HepG2 (cell line): Measurements from ENCODE around the gene SETD1A. TPM values are rescaled to one million over a fixed set of nuclear protein-coding genes. Genes with fewer than 3 reads are reported as not detected.

Experiments
- AGO1 ChIP-seq: fragments of 200-400 bp; formaldehyde crosslinking; IDR thresholded peaks from 2 replicates; pipeline ENCODE4 v1.6.1; 2017; ENCODE audit warnings: mild to moderate bottlenecking, low read depth, low read length, moderate library complexity; ENCODE audit not compliant: poor library complexity, severe bottlenecking
- CCDC6 ChIP-seq: sonication (generic); formaldehyde crosslinking; IDR thresholded peaks from 2 replicates; pipeline ENCODE4 v1.8.1; 2022; ENCODE audit warnings: mild to moderate bottlenecking, missing genetic modification reagents, moderate library complexity
- FOXK1 ChIP-seq: sonication (generic); formaldehyde crosslinking; IDR thresholded peaks from 2 replicates; pipeline ENCODE4 v1.4.0; 2020; ENCODE audit warnings: low read depth, missing genetic modification reagents, borderline replicate concordance
- MBD4 ChIP-seq: IDR thresholded peaks from 2 replicates; pipeline ENCODE4 v1.6.1; 2012; ENCODE audit warnings: low read length, inconsistent platforms, borderline replicate concordance
- MTA3 ChIP-seq: sonication (generic); formaldehyde crosslinking; IDR thresholded peaks from 2 replicates; pipeline ENCODE4 v1.4.0; 2020; ENCODE audit warnings: missing genetic modification reagents
- NR2F1 ChIP-seq, 2 experiments: fragments of 450-650 bp in 1 of 2; formaldehyde crosslinking in 1 of 2; IDR thresholded peaks; 2 replicates each; pipeline versions ENCODE4 v1.5.0 to v1.6.1; 2016 to 2020; ENCODE audit warnings: mild to moderate bottlenecking in 1 of 2, missing compliant biosample characterization in 1 of 2, missing genetic modification reagents in 1 of 2, moderate library complexity in 1 of 2
- NR2F6 ChIP-seq, 2 experiments: IDR thresholded peaks; 2 replicates each; pipeline ENCODE4 v1.6.1; 2016; ENCODE audit warnings: antibody characterized with exemption in 1 of 2, mild to moderate bottlenecking in 1 of 2
- RAD51 ChIP-seq: fragments of 450-650 bp; IDR thresholded peaks from 2 replicates; pipeline ENCODE4 v1.6.1; 2016; ENCODE audit warnings: borderline replicate concordance
- SAP130 ChIP-seq: IDR thresholded peaks from 2 replicates; pipeline ENCODE4 v1.6.1; 2016; ENCODE audit warnings: low read depth
- SKI ChIP-seq: fragments of 450-650 bp; IDR thresholded peaks from one replicate; pipeline ENCODE4 v1.6.1; 2018; ENCODE audit warnings: mild to moderate bottlenecking; ENCODE audit not compliant: partially characterized antibody
- SRF ChIP-seq: IDR thresholded peaks from 2 replicates; pipeline ENCODE4 v1.6.1; 2011; ENCODE audit warnings: mild to moderate bottlenecking, low read depth, low read length, moderate library complexity
- TBX2 ChIP-seq: sonication (generic); formaldehyde crosslinking; IDR thresholded peaks from 2 replicates; pipeline ENCODE4 v1.5.0; 2020; ENCODE audit warnings: missing genetic modification reagents, mild to moderate bottlenecking, borderline replicate concordance
- ZFP36L1 ChIP-seq: sonication (generic); formaldehyde crosslinking; IDR thresholded peaks from 2 replicates; pipeline ENCODE4 v1.8.0; 2022; ENCODE audit warnings: mild to moderate bottlenecking, missing genetic modification reagents, moderate library complexity
- ZMYM2 ChIP-seq: sonication (generic); formaldehyde crosslinking; IDR thresholded peaks from 2 replicates; pipeline ENCODE4 v1.8.0; 2022; ENCODE audit warnings: mild to moderate bottlenecking, missing genetic modification reagents
- ZNF451 ChIP-seq: sonication (generic); formaldehyde crosslinking; IDR thresholded peaks from 2 replicates; pipeline ENCODE4 v1.5.0; 2020; ENCODE audit warnings: mild to moderate bottlenecking, missing genetic modification reagents
- ZNF543 ChIP-seq: sonication (generic); formaldehyde crosslinking; IDR thresholded peaks from 2 replicates; pipeline ENCODE4 v1.4.0; 2020; ENCODE audit warnings: mild to moderate bottlenecking, missing genetic modification reagents
- ZNF552 ChIP-seq: sonication (generic); formaldehyde crosslinking; IDR thresholded peaks from 2 replicates; pipeline ENCODE4 v1.9.0; 2022; ENCODE audit warnings: missing genetic modification reagents, mild to moderate bottlenecking, borderline replicate concordance
- ZSCAN31 ChIP-seq: sonication (generic); formaldehyde crosslinking; IDR thresholded peaks from 2 replicates; pipeline ENCODE4 v1.5.0; 2020; ENCODE audit warnings: low read depth, mild to moderate bottlenecking, missing genetic modification reagents
- polyA plus RNA-seq, 8 experiments: library from polyadenylated mRNA; depleted of rRNA in 3 of 8; stranded (reverse) in 7 of 8; unstranded in 1 of 8; fragments of >200 nt; fragmentation: Illumina TruSeq in 4 of 8; extraction: Trizol in 4 of 8; gene quantifications; 2 replicates each; pipeline versions ENCODE4 v1.2.1 to v1.2.3, GENCODE V29; 2011 to 2016; ENCODE audit warnings: low read depth in 4 of 8, missing spikeins in 1 of 8, mixed read lengths in 1 of 8; ENCODE audit not compliant: insufficient read depth in 1 of 8
- total RNA-seq, 5 experiments: library from RNA; depleted of rRNA; stranded (reverse); fragments of >200 nt; fragmentation: Illumina TruSeq; extraction: Trizol; gene quantifications; 2 replicates each; pipeline ENCODE4 v1.2.3, GENCODE V29; 2016; ENCODE audit warnings: low read depth in 1 of 5
- TF ChIP-seq, protein P1 (sequence below): sonication (generic); formaldehyde crosslinking; IDR thresholded peaks from 2 replicates; pipeline ENCODE4 v1.8.1; 2023; ENCODE audit warnings: mild to moderate bottlenecking, moderate library complexity, missing genetic modification reagents
- TF ChIP-seq, protein P2 (sequence below): sonication (generic); formaldehyde crosslinking; IDR thresholded peaks from 2 replicates; pipeline ENCODE4 v1.8.1; 2023; ENCODE audit warnings: missing genetic modification reagents, mild to moderate bottlenecking, borderline replicate concordance
- TF ChIP-seq, protein P3 (sequence below): sonication (generic); formaldehyde crosslinking; IDR thresholded peaks from 2 replicates; pipeline ENCODE4 v1.4.0; 2020; ENCODE audit warnings: mild to moderate bottlenecking, missing genetic modification reagents
- TF ChIP-seq, protein P4 (sequence below): sonication (generic); formaldehyde crosslinking; IDR thresholded peaks from 2 replicates; pipeline ENCODE4 v1.4.0; 2020; ENCODE audit warnings: missing genetic modification reagents
- TF ChIP-seq, protein P5 (sequence below): sonication (generic); formaldehyde crosslinking; IDR thresholded peaks from 2 replicates; pipeline ENCODE4 v1.4.0; 2020; ENCODE audit warnings: missing genetic modification reagents

SETD1A gene
- total and polyA plus RNA-seq, 2 of the 13 experiments (the other 11 are each of a cell fraction or from before 2014, with no cell fraction given), result 3.8 to 5.6 TPM

DNA sequence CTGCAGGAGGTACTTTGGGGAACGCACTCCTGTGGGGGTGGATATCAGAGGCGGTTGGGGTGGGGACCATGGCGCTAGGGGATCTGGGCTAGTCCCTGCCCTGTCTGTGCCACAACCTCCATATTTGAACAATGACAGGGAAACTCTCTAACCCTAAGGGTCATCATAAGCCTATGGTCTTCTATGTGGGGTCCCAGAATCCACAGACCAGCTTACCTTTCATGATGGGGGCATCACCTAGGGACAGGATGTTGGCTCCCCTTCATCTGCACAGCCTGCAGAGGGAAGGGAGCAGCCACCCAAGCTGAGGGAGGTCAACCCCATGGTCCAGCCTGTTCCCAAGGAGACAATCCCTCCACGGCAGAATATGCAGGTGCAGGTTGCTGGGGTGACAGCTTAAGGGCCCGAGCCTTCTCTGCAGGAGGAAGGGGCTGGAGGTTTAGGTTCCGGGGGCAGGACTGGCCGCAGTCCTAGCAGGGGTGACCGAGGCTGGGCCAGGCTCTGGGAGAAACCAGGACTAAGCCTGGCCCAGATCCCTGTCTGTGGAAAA is 7.0 kb upstream of the SETD1A start (continued):
- TF ChIP-seq, protein P1, sequence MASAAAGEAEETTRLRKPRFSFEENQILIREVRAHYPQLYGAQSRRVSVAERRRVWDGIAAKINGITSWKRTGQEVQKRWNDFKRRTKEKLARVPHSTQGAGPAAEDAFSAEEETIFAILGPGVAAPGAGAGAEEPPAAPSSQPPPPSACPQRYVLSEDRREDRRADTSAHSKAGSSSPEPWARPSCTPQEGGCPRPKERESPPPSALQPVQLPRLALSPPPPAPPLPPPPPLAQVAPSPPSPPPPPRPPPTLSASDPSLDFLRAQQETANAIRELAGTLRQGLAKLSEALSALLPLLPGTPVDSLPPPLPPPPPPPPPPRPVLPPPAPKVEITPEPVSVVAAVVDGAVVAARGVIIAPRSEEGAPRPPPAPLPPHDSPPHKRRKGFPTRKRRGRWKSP, result 0 out of 2 replicates have a peak, but pooled peaks have one; percentile 36
- no peak for TF ChIP-seq ZNF543 (CRISPR knock-in tag)
- no peak for TF ChIP-seq ZNF451 (CRISPR knock-in tag)
- TF ChIP-seq, protein P2, sequence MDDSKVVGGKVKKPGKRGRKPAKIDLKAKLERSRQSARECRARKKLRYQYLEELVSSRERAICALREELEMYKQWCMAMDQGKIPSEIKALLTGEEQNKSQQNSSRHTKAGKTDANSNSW (CRISPR knock-in tag), result 0 out of 2 replicates have a peak, but pooled peaks have one; percentile 61
- TF ChIP-seq SAP130 (CRISPR knock-in tag), result no peak
- TF ChIP-seq TBX2 (CRISPR knock-in tag), result no peak
- 0 out of 2 replicates have a peak, but pooled peaks have one; percentile 4 for TF ChIP-seq CCDC6
- TF ChIP-seq SRF, result no peak
- no peak for TF ChIP-seq MTA3 (CRISPR knock-in tag)
- no peak for TF ChIP-seq FOXK1 (CRISPR knock-in tag)
- TF ChIP-seq ZFP36L1 (CRISPR knock-in tag), result no peak
- TF ChIP-seq ZNF552, result no peak
- TF ChIP-seq NR2F1 (CRISPR knock-in tag; IDR thresholded peaks at IDR 0.05), result no peak
- TF ChIP-seq MBD4, result no peak
- TF ChIP-seq NR2F6 (IDR thresholded peaks at IDR 0.05), result no peak
- no peak for TF ChIP-seq NR2F6 (CRISPR knock-in tag; IDR thresholded peaks at IDR 0.05)
- TF ChIP-seq RAD51, result no peak
- TF ChIP-seq SKI, result no peak
- 0 out of 2 replicates have a peak, but pooled peaks have one; percentile 10 for TF ChIP-seq ZSCAN31 (CRISPR knock-in tag)
- TF ChIP-seq ZMYM2 (CRISPR knock-in tag), result no peak
- TF ChIP-seq, protein P3, sequence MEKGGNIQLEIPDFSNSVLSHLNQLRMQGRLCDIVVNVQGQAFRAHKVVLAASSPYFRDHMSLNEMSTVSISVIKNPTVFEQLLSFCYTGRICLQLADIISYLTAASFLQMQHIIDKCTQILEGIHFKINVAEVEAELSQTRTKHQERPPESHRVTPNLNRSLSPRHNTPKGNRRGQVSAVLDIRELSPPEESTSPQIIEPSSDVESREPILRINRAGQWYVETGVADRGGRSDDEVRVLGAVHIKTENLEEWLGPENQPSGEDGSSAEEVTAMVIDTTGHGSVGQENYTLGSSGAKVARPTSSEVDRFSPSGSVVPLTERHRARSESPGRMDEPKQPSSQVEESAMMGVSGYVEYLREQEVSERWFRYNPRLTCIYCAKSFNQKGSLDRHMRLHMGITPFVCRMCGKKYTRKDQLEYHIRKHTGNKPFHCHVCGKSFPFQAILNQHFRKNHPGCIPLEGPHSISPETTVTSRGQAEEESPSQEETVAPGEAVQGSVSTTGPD (CRISPR knock-in tag), result no peak
- TF ChIP-seq AGO1, result no peak
- TF ChIP-seq, protein P4, sequence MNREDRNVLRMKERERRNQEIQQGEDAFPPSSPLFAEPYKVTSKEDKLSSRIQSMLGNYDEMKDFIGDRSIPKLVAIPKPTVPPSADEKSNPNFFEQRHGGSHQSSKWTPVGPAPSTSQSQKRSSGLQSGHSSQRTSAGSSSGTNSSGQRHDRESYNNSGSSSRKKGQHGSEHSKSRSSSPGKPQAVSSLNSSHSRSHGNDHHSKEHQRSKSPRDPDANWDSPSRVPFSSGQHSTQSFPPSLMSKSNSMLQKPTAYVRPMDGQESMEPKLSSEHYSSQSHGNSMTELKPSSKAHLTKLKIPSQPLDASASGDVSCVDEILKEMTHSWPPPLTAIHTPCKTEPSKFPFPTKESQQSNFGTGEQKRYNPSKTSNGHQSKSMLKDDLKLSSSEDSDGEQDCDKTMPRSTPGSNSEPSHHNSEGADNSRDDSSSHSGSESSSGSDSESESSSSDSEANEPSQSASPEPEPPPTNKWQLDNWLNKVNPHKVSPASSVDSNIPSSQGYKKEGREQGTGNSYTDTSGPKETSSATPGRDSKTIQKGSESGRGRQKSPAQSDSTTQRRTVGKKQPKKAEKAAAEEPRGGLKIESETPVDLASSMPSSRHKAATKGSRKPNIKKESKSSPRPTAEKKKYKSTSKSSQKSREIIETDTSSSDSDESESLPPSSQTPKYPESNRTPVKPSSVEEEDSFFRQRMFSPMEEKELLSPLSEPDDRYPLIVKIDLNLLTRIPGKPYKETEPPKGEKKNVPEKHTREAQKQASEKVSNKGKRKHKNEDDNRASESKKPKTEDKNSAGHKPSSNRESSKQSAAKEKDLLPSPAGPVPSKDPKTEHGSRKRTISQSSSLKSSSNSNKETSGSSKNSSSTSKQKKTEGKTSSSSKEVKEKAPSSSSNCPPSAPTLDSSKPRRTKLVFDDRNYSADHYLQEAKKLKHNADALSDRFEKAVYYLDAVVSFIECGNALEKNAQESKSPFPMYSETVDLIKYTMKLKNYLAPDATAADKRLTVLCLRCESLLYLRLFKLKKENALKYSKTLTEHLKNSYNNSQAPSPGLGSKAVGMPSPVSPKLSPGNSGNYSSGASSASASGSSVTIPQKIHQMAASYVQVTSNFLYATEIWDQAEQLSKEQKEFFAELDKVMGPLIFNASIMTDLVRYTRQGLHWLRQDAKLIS (CRISPR knock-in tag), result 0 out of 2 replicates have a peak, but pooled peaks have one; percentile 16
- TF ChIP-seq, protein P5, sequence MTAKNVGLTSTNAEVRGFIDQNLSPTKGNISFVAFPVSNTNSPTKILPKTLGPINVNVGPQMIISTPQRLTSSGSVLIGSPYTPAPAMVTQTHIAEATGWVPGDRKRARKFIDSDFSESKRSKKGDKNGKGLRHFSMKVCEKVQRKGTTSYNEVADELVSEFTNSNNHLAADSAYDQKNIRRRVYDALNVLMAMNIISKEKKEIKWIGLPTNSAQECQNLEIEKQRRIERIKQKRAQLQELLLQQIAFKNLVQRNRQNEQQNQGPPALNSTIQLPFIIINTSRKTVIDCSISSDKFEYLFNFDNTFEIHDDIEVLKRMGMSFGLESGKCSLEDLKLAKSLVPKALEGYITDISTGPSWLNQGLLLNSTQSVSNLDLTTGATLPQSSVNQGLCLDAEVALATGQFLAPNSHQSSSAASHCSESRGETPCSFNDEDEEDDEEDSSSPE (CRISPR knock-in tag), result no peak
